ENCODE measurements around the gene WDR59. TPM values are rescaled to one million over a fixed set of nuclear protein-coding genes. Genes with fewer than 3 reads are reported as not detected.
"Not testable (repeated sequence)": the region's sequence is repeated elsewhere in the genome, so short reads cannot be mapped to it uniquely, and the experiment has no call there.

The WDR59 gene, protein sequence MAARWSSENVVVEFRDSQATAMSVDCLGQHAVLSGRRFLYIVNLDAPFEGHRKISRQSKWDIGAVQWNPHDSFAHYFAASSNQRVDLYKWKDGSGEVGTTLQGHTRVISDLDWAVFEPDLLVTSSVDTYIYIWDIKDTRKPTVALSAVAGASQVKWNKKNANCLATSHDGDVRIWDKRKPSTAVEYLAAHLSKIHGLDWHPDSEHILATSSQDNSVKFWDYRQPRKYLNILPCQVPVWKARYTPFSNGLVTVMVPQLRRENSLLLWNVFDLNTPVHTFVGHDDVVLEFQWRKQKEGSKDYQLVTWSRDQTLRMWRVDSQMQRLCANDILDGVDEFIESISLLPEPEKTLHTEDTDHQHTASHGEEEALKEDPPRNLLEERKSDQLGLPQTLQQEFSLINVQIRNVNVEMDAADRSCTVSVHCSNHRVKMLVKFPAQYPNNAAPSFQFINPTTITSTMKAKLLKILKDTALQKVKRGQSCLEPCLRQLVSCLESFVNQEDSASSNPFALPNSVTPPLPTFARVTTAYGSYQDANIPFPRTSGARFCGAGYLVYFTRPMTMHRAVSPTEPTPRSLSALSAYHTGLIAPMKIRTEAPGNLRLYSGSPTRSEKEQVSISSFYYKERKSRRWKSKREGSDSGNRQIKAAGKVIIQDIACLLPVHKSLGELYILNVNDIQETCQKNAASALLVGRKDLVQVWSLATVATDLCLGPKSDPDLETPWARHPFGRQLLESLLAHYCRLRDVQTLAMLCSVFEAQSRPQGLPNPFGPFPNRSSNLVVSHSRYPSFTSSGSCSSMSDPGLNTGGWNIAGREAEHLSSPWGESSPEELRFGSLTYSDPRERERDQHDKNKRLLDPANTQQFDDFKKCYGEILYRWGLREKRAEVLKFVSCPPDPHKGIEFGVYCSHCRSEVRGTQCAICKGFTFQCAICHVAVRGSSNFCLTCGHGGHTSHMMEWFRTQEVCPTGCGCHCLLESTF
- total RNA-seq (28.7 TPM), polyA plus RNA-seq (22.1 TPM)

- DNase-seq (ENCODE audit: extremely low spot score), result peak; percentile 99
- no peaks in the 10 kb centered on the region for H3K36me3 ChIP-seq (ENCODE audit: insufficient read depth)
- H3K27ac ChIP-seq (ENCODE audit: low read depth), result no peak within 1 kb of the TSS
- 1% methylated on average over 68 of the region's 68 CpGs for WGBS
- H3K4me1 ChIP-seq (ENCODE audit: insufficient read depth), result no peaks in the 10 kb centered on the region
- H3K4me3 ChIP-seq (ENCODE audit: low read depth, low read length), result peak within 1 kb of the TSS; percentile 89
These were observed at the start of gene WDR59 for GRCh38 chr16:74984529-74985296. TSS of gene WDR59 (minus strand) at chr16:74985123. CDS start at chr16:74985017, 106 bp downstream.

GRCh38 chr16:75032655-75033054 is 47.7 kb upstream of the WDR59 start:
- Histone ChIP-seq H3K27ac (ENCODE audit: low read depth) (no peak overlapping the region), H3K36me3 (ENCODE audit: insufficient read depth) (no peaks in the 10 kb centered on the region)
- DNase-seq (ENCODE audit: extremely low spot score), result no peak

DNA sequence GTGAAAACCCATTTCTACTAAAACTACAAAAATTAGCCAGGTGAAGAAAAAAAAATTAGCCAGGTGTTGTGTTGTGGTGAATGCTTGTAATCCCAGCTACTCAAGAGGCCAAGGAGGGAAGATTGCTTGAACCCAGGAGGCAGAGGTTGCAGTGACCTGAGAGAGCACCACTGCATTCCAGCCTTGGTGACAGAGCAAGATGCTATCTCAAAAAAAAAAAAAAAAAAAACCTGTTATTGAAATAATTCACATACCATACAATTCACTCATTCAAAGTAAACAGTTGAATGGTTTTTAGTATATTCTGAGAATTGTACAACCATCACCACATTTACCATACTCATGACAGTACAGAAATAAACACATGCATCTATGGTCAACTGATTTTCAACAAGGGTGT is 44.9 kb upstream of the WDR59 start:
- no peak overlapping the region for H3K27ac ChIP-seq (ENCODE audit: low read depth)
- H3K4me3 ChIP-seq (ENCODE audit: low read depth, low read length), result no peak overlapping the region
- no peaks in the 10 kb centered on the region for H3K36me3 ChIP-seq (ENCODE audit: insufficient read depth)
- no peak for DNase-seq (ENCODE audit: extremely low spot score)
- peaks cover 2% of the 10 kb centered on the region for H3K4me1 ChIP-seq (ENCODE audit: insufficient read depth)

More at GRCh38 chr16:75032655-75033054, 47.7 kb upstream of the WDR59 start:
- Histone ChIP-seq H3K4me3 (ENCODE audit: low read depth, low read length) (no peak overlapping the region), H3K4me1 (ENCODE audit: insufficient read depth) (no peaks in the 10 kb centered on the region)

GRCh38 chr16:75028544-75029135 is 43.7 kb upstream of the WDR59 start:
- 75% methylated on average over 4 of the region's 4 CpGs for WGBS
- no peak overlapping the region for H3K27ac ChIP-seq (ENCODE audit: low read depth)
- no peak for DNase-seq (ENCODE audit: extremely low spot score)
- no peak overlapping the region for H3K4me3 ChIP-seq (ENCODE audit: low read depth, low read length)
- H3K4me1 ChIP-seq (ENCODE audit: insufficient read depth), result peaks cover 2% of the 10 kb centered on the region
- H3K36me3 ChIP-seq (ENCODE audit: insufficient read depth), result no peaks in the 10 kb centered on the region

GRCh38 chr16:75027520-75028300 is 42.8 kb upstream of the WDR59 start:
- no peak for DNase-seq (ENCODE audit: extremely low spot score)
- Histone ChIP-seq H3K27ac (ENCODE audit: low read depth) (no peak overlapping the region), H3K4me3 (ENCODE audit: low read depth, low read length) (no peak overlapping the region), H3K36me3 (ENCODE audit: insufficient read depth) (no peaks in the 10 kb centered on the region), H3K4me1 (ENCODE audit: insufficient read depth) (peaks cover 2% of the 10 kb centered on the region)
- WGBS, result 92% methylated on average over 6 of the region's 6 CpGs

GRCh38 chr16:75026892-75027391 is 42.0 kb upstream of the WDR59 start:
- no peak for DNase-seq (ENCODE audit: extremely low spot score)
- 91% methylated on average over 2 of the region's 2 CpGs for WGBS
- Histone ChIP-seq H3K4me1 (ENCODE audit: insufficient read depth) (peaks cover 2% of the 10 kb centered on the region), H3K4me3 (ENCODE audit: low read depth, low read length) (no peak overlapping the region), H3K36me3 (ENCODE audit: insufficient read depth) (no peaks in the 10 kb centered on the region), H3K27ac (ENCODE audit: low read depth) (peak overlapping the region; percentile 38)

DNA sequence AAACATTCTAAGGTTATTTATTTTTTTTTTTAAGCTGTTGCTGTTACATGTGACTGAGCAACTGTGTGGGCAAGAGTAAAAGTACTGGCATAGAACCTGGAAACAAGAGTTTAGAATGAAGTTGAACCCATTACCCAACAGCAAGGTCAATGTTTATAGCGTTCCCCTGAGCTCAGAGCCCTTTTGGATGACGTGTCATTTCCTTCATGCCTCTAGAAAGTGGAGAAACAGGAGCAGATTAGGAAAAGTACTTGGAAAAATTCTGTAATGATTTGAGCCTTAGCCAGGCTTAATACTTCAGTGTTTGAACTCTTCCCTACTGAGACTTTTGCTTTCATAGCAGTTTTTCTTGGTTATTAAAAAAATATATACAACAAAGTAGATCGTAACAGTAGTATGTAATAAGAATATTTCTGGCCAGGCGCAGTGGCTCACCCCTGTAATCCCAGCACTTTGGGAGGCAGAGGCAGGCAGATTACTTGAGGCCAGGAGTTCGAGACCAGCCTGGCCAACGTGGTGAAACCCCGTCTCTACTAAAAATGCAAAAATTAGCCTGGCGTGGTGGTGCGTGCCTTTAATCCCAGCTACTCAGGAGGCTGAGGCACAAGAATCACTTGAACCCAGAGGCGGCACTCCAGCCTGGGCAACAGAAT is 41.4 kb upstream of the WDR59 start:
- H3K36me3 ChIP-seq (ENCODE audit: insufficient read depth); H3K4me3 ChIP-seq (ENCODE audit: low read depth, low read length); H3K4me1 ChIP-seq (ENCODE audit: insufficient read depth); DNase-seq (ENCODE audit: extremely low spot score): not testable (repeated sequence)
- 55% methylated on average over 10 of the region's 10 CpGs for WGBS
- H3K27ac ChIP-seq (ENCODE audit: low read depth), result peak overlapping the region; percentile 71

- Histone ChIP-seq H3K36me3 (ENCODE audit: insufficient read depth) (no peaks in the 10 kb centered on the region), H3K4me1 (ENCODE audit: insufficient read depth) (peaks cover 2% of the 10 kb centered on the region), H3K27ac (ENCODE audit: low read depth) (peak overlapping the region; percentile 77), H3K4me3 (ENCODE audit: low read depth, low read length) (no peak overlapping the region)
- DNase-seq (ENCODE audit: extremely low spot score), result no peak
- 21% methylated on average over 3 of the region's 3 CpGs for WGBS
These were observed 40.8 kb upstream of the WDR59 start for GRCh38 chr16:75025761-75026160.

DNA sequence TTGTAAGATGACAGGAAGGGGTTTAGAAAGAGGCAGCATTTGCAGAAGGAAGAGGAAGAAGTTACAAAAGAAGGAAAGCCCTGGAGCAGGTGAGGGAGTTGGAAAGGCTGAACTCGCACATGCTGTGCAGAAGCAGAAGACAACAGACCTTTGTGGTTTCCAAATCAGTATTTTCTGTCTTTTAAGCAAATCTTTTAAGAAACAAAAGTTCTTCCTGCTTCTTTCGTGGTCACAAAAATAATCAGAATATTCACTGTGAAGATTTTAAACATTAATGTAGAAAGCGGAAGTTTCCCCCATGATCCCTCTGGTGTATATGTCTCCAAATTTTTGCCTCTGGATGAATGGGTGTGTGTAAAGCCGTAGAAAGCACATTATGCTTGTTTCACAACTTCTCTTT is 39.7 kb upstream of the WDR59 start:
- no peak overlapping the region for H3K27ac ChIP-seq (ENCODE audit: low read depth)
- no peaks in the 10 kb centered on the region for H3K36me3 ChIP-seq (ENCODE audit: insufficient read depth)
- H3K4me3 ChIP-seq (ENCODE audit: low read depth, low read length), result no peak overlapping the region
- H3K4me1 ChIP-seq (ENCODE audit: insufficient read depth), result peaks cover 2% of the 10 kb centered on the region
- 82% methylated on average over 4 of the region's 4 CpGs for WGBS
- DNase-seq (ENCODE audit: extremely low spot score), result no peak

- DNase-seq (ENCODE audit: extremely low spot score), result no peak
- 48% methylated on average over 3 of the region's 3 CpGs for whole genome bisulfite sequencing
These were observed 39.3 kb upstream of the WDR59 start for GRCh38 chr16:75024182-75024581.

GRCh38 chr16:75023009-75023408 is 38.1 kb upstream of the WDR59 start:
- Histone ChIP-seq H3K4me3 (ENCODE audit: low read depth, low read length) (no peak overlapping the region), H3K36me3 (ENCODE audit: insufficient read depth) (no peaks in the 10 kb centered on the region)
- no peak for DNase-seq (ENCODE audit: extremely low spot score)

More at GRCh38 chr16:75024182-75024581, 39.3 kb upstream of the WDR59 start:
- no peaks in the 10 kb centered on the region for H3K36me3 ChIP-seq (ENCODE audit: insufficient read depth)
- no peak overlapping the region for H3K27ac ChIP-seq (ENCODE audit: low read depth)
- H3K4me3 ChIP-seq (ENCODE audit: low read depth, low read length), result no peak overlapping the region
- H3K4me1 ChIP-seq (ENCODE audit: insufficient read depth), result peaks cover 2% of the 10 kb centered on the region

DNA sequence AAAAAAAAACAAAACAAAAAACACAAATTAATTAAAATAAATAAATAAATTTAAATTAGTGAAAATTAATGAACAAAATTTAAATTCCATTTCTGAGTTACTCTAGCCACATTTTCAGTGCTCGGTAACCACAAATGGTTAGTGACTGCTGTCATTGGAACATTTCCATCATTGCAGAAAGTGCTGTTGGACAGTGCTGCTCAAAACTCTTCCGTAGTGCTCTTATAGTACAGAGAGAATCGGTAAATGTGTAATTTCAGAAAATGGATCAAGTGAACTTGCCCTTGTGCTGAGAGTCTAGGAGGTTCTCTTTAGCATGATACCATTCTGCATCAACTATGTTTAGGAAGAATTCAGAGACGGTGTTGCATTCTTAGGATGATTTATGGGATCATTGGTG is 37.6 kb upstream of the WDR59 start:
- no peak overlapping the region for H3K4me3 ChIP-seq (ENCODE audit: low read depth, low read length)
- peaks cover 2% of the 10 kb centered on the region for H3K4me1 ChIP-seq (ENCODE audit: insufficient read depth)
- DNase-seq (ENCODE audit: extremely low spot score), result no peak
- no peak overlapping the region for H3K27ac ChIP-seq (ENCODE audit: low read depth)
- H3K36me3 ChIP-seq (ENCODE audit: insufficient read depth), result no peaks in the 10 kb centered on the region
- 97% methylated on average over 4 of the region's 4 CpGs for WGBS

More at GRCh38 chr16:75023009-75023408, 38.1 kb upstream of the WDR59 start:
- Histone ChIP-seq H3K4me1 (ENCODE audit: insufficient read depth) (peaks cover 2% of the 10 kb centered on the region), H3K27ac (ENCODE audit: low read depth) (no peak overlapping the region)
- WGBS, result 98% methylated on average over 2 of the region's 2 CpGs

All from urinary bladder (tissue), 4 donors.